ENCODE results near the gene SIRPB2.
"Not testable (repeated sequence)": the region's sequence is repeated elsewhere in the genome, so short reads cannot be mapped to it uniquely, and the experiment has no call there.

SIRPB2 gene

DNA sequence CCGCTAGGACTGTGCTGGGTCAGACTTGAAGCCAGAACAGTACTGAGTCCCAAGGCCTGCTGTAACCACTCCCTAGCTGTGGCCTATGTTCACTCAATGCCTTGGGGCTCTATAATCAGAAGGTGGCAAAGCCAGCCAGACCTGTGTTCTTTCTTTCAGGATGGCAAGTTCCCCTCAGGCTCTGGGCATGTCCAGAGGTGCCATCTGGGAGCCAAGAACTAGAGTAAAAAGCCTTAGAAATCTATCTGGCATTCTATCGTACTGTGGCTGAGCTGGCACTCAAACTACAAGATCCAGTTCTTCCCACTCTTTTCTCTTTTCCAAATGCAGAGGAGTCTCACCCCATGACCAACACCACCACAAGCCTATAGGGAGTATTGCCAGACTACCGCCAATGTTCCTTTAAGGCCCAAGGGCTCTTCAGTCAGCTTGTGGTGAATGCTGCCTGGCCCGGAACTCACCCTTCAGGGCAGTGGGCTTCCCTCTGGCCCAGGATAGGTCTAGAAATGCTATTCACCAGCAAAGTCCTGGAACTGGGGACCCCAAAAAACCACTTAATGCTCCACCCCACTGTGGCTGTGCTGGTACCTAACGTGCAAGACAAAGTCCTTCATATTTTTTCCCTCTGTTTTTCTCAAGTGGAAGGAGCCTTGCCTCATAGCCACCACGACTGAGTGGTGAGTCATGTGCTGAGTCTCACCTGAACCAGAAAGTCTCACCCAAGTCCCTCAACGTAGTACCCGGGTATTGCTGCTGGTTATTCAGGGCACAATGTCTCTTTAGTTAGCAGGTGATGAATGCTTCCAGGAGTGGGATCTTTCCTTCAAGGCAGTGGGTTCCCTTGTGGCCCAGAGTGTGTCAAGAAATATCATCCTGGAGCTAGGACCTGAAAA, 8.6 kb upstream of the SIRPB2 start:
- no peak for DNase-seq

DNA sequence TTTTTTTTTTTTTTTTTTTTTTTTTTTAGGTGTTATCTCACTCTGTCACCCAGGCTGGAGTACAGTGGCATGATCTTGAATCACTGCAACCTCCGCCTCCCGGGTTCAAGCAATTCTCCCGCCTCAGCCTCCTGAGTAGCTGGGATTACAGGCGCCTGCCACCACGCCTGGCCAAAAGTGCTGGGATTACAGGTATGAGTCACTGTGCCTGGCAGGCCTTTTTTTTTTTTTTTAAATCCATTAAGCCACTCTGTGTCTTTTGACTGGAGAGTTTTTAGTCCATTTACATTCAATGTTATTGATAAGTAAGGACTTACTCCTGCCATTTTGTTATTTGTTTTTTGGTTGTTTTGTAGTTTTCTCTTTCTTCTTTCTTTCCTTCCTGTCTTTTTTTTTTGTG, 6.2 kb upstream of the SIRPB2 start:
- DNase-seq, result not testable (repeated sequence)

DNA sequence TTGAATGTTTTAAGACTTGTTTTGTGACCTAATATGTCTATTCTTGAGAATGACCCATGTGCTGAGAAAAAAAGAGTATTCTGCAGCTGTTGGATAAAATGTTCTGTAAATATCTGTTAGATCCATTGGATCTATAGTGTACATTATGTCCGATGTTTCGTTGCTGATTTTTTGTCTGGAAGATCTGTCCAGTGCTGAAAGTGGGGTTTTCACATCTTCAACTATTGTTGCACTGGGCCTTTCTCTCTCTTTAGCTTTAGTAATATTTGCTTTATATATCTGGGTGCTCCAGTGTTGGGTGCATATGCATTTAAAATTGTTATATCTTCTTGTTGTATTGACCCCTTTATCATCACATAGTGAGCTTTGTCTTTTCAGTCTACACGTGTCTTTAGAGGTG, 5.7 kb upstream of the SIRPB2 start:
- DNase-seq, result no peak

DNA sequence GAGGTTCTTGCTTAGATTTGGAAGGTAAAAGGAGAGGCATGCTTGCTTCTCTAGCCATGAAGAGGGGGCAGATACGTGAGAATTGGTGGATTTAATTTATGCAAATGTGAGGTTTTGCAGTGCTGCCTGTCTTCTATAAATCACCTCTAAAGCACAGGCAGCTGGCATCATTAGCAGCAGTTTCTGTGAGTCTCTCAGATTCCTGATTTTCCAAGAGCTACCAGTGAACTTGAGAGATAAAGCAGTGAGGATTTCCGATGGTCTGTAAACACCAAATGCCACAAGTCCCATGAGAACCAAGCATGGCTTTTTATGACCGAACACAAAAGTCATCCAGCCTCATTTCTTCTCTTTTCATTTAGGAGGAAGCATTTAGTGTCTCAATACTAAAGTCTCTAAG, 3.2 kb upstream of the SIRPB2 start:
- DNase-seq, result no peak

DNA sequence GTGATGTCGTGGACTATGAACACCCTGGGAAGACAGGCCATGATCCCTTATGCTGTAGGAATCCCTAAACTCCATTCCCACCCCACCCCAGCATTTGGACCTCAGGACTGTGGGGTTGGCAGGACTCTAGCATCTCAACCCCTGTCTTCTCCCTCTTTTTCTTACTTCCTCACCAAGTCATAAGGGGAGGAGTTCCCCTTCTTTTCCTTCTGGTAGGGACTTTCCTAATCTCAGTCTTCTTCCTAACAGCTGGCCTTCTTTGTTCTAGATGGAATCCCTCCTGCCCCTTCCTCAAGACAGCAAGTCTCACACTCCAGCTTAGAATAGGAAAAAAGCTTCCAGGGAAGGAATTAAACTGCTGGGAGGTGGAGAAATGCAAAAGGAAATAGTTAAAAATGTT, 2.3 kb upstream of the SIRPB2 start:
- no peak for DNase-seq

DNA sequence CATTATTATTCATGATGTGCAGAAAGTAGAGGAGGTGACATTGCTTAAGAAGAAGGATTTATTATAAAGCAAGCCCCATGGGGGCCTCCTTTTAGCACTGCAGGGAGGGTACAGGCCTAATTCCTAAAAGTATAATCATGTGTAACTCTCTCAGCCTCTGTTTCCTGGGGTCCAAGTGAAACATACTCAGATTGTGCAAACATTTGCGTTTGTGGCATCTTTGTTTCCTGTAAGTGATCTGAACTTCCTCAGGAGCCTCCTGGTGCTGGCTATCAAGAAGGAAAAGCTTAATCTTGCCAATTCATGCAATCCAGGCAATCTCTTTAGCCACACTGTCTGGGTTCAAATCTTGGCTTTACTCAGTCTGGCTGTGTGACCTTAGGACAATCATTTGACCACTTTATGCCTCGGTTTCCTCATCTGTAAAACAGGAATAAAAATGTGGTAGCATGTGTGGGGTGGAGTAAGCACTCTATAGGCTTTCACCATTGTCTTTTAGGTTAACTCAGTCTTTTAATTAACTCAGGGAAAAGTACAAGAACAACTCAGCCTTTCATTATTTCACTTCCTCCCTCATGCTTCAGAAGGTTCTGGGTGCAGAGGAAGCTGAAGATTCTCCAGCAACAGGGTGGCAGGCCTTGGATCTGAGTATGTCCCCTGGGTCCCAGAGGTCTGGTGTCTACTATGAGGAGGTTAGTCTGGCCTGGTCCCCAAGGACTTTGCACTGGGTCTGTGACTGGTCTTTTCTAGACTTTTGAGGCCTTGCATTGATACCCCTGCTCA, 831 bp upstream of the SIRPB2 start:
- no peak for DNase-seq

DNA sequence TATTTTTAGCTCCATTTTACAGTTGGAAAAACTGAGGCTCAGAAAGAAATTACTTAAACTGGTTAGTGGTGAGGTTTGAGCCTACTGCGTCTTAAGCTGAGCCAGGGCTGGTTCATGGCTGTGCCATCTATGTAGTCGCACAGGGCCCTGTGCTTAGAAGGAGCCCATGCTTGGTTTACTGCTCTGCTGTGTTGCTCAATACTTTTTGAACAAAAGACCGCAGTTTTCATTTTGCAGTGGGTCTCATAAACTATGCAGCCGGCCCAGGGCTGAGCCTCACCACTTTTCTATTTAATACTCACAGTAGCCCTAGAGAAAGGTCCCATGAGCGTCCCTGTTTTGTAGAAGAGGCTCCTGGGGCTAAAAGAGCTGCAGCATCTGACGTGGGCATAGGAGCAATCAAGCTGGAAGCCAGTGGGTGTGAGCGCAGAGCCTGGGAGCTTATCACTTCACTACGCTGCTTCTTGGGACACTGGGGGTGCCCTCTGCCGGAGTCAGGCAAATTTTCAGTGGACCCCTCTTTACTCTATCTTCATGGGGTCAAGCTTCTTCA, 501 bp downstream of the SIRPB2 start:
- DNase-seq, result no peak

DNA sequence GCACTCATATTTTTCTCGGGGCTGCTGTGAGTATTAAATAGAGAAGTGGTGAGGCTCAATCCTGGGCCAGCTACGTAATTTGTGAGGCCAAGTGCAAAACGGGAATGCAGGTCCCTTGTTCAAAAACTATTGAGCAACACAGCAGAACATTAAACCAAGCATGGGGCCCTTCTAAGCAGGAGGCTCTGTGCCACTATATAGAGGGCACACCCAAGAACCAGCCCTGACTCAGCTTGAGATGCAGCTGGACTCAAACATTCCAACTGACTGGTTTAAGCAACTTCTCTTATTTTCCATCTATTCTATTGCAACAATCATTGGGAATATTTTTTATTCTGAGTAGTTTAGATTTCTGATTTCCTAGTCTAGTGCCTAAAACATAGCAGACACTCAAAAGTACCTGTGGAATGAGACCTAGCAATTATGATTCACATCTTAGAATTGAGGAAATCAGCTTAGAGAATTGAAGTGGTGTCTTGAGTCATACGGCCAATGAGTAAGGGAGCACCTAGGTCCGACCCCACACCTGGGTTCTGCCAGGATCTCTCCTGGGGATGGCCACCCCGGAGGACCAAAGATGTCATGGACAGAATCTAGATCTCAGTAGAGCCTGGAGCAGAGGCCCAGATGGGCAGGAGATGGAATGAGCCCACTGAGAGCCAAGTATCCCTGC, 1.3 kb downstream of the SIRPB2 start:
- DNase-seq, result no peak

DNA sequence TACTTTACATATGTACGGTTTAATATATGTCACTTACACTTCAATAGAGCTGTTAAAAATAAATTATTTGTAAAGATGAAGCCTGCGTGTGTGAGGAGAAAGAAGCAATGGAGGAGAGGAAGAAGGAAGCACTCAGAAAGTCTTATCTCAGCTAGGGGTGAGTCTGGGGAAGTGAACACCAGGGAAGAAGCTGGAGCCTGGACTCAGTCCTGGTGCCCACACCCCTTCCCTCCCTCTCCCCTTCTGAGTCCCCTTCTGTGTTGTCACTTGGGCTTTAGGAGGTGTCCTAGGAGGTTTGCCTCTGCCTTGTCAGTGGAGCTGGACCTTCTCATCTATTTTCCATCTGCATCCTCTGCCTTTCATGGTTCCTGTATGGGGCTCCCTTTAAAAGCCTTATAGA, 1.9 kb downstream of the SIRPB2 start:
- DNase-seq, result no peak

DNA sequence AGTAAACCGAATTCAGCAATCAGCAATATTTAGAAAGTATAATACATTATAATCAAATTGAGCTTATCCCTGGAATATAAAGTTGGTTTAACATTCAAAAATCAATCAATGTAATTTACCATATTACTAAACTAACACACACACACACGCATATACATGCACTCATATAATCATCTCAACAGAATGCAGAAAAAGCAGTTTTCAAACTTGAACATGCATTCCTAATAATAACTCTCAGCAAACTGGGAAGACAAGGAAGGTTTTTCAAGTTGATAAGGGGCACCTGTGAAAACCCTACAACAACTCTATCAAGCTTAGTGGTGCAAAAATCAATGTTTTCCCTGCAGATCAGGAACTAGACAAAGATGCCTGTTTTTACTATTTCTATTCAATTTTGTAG, 4.7 kb downstream of the SIRPB2 start:
- DNase-seq, result no peak

DNA sequence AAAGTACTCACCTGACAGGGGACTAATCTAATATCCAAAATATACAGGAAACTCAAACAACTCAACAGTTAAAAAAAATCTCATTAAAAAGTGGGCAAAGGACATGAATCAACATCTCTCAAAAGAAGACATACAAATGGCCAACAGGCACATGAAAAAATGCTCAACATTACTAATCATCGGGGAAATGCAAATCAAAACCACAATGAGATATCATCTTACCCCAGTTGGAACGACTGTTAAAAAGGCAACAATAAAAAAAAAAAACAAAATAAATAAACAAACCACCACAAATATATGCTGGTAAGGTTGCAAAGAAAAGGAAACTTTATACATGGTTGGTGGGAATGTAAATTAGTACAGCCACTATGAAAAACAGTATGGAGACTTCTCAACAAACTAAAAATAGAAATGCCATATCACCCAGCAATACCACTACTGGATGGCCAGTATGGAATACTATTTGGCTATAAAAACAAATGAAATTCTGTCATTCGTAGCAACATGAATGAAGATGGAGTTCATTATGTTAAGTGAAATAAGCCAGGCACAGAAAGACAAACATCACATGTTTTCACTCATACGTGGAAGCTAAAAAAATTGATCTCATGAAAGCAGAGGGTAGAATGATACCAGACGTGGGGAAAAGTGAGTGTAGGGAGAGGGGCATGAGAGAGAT, 6.6 kb downstream of the SIRPB2 start:
- DNase-seq, result no peak

DNA sequence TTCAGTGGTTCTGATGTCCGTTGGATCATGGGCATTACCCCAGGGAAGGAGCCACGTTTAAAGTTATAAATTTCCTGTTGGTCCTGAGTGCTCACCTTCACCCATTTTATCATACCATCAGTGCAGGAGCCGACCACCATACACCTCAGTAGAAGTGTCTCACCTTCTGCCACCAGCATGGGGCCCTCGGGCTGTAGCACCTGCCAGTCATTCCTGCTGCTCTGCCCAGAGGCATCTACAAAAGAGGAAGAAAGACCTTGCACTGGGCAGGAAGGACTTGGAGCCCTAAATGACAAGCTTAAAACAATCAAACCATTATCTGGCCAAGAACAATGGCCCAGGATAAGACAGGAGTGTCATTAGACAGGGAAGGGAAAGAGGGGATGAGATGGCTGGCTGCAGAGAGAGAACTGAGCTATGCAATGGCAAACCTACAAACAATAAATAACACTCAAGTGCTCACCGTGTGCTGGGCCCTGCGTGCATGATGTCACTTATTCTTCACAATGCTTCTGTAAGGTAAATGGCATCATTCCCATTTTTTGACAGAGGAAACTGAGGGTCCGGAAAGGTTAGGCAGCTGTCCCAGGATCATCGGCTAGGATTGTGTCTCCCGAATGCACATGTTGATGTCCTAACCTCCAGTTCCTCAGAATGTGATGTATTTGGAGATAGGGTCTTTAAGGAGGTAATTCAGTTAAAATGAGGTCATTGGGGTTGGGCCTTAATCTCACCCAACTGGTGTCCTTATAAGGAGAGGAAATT, 11.2 kb downstream of the SIRPB2 start:
- no peak for DNase-seq

DNA sequence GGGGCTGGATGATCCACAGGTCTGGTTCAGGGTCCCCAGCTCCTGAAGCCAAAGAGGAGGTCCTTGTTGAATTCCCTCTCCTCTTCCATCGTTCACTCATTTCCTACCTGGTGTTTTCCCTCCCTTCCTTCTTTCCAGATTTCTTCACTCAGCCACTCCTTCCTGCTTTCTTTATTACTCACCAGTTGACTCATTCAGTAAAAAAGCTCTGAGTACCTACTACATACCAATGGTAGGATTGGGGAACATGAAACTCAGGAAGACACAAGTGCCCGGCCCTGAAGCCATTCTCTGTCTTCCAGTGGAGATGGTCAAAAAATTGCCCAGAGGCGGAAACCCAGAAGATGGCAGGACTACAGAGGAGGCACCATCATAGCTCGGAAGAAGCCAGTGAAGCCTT, 12.7 kb downstream of the SIRPB2 start:
- DNase-seq, result no peak

DNA sequence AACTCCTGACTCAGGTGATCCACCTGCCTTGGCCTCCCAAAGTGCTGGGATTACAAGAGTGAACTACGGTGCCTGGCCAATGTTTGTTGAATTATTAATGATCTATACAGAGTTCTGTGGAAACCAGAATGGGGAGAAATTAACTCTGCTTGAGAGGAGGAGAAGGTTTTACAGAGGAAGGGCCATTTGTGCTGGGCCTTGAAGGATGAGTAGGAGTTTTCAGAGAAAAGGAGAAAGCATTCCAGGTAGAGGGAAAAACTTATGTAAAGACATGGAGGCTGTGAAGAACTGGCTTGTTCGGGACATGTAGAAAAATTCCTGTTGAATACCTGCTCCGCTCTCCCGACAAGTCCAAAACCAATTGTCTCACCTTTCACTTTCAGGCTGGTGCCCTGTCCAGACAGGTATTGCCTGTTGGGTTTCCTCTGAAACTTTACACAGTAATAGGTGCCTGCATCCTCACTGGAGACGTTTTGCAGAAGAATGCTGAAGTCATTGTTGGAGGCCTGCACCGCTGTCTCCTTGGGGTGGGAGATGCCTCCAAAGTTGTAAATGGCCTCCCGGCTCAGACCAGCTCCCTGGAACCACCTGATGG, 13.2 kb downstream of the SIRPB2 start:
- DNase-seq, result no peak

DNA sequence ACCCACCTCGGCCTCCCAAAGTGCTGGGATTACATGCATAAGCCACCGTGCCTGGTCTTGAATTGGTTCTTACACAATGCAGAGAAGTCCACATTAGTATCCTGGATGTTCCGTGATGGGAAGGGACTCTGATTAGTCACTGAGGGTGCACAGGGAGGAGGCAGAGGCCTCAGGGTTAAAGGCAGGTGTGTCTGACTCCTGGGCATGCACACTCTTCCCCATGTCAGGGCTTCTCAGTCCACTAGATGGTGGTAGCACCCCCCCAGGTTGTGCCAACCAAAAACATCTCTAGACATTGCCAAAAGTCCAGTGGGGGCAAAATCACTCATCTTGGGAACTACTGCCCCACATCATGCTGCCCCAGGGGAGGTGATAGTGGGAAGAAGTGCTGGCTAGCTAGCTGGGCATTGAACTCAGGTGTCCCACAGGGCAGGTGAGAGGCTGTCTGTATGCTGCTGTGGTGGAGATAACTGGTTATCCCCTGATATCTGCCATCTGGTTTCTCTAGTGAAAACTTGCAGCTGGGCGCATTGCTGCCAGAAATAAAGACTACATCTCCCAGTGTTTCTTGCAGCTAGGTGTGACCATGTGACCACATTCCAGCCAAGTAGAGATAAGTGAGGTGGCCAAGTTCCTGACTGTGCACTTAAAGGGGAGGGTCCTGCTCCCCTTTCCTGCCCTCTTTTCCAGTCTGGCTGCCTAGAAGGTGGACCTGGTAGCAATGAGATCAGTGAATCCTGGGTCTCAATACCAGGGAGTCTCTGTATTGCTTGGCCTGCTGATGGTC, 16.2 kb downstream of the SIRPB2 start:
- no peak for DNase-seq

DNA sequence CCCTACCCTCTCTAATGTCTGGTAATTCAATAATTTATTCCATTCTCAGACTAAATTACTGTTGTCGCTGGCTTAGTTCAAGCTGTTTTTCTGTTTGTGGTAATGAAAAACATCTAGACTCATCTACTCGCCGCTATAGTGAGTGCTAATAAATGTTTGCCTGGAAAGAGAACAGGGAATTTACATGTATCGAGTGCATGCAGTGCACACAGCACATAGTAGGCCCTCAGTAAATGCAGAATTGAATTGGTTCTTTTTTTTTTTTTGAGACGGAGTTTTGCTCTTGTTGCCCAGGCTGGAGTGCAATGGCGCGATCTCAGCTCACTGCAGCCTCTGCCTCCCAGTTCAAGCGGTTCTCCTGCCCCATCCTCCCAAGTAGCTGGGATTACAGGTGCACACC, 16.9 kb downstream of the SIRPB2 start:
- no peak for DNase-seq

DNA sequence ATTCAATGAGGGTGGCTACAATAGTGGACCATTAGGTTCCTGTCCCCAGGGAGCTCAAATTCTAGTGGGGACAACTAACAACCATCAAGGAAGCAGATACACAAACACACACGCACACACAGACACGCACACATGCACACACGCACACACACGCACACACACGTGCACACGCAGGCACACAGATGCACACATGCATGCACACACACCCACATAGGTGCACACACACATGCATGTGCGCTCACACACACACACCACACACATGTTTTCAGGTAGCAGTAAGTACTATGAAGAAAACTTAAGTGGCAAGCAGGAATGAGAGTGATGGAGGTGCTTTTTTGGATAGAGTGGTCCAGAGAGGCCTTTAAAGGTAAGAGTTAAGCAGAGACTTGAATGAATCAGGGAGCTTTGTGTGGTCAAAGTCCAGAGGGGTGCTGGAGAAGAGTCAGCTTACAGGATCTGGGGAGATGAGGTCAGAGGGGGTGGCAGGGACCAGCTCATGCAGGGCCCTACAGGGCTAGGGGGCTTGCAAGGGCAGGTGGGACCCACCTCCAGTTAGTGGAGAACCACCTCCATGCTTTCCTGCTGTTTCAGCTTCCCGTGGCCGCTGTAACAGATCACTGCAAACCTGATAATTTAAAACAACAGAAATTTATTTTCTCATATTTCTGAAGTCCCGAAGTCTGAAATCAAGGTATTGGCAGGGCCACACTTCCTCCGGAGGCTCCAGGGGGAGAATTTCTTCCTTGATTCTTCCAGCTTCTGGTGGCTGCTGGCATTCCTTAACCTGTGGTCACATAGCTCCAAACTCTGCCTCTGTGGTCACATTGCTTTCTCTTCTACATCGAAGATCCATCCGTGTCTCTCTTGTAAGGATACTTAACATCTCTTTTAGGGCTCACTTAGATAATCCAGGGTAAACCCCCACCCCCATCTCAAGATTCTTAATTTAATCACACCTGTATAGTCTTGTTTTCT, 17.7 kb downstream of the SIRPB2 start:
- DNase-seq, result no peak

DNA sequence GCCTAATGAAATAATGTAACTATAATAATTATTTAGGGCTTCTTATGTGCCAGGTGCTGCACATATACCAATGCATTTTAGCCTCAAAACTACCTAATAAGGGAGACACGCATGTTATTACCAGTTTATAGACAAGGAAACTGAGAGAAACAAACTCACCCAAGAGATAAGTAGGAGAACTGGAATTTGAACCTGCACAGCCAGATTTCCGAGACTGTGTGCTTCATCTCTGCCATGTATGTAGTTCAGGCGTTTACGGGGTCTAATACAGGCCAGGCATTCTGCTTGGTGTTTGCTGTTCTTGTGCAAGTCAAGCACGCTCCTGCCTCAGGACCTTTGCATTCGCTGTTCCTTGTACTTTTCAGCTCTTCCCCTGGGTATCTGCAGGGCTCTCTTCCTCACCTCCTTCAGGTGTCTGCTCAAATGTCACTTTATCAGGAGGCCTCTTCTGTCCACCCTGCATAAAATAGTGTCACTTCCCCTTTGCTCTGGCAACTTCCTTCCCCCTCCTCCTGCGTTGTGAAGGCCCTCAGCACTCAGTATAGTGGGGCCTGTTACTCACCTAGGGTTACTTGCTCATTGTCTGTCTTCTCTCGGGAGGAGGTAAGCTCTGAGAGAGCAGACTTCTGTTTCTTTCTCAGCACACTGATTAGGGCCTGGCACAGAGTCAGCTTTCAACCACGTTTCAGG, 18.5 kb downstream of the SIRPB2 start:
- no peak for DNase-seq

DNA sequence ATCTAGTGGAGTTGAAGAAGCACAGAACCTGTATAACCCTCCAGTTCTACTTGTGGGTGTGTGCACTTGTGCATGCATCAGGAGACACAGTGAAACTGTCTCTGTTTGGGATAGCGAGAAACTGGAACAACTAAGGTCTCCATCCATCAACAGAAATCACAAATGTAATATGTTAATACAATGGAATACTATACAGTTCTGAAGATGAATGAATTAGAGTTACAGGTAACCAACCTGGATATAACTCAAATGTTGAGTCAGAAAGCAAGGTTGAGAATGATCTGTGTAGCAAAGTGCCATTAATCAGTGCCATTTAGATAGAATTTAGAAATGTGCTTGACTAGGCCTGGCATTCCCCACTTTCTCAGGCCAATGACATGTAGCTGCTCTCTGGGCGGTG, 20.0 kb downstream of the SIRPB2 start:
- DNase-seq, result no peak
